HG03135 (cell line): Measurements from ENCODE around the gene SANBR.
"Not testable (repeated sequence)": the region's sequence is repeated elsewhere in the genome, so short reads cannot be mapped to it uniquely, and the experiment has no call there.

Experiments used
- ATAC-seq: cut with Tn5 transposase; IDR thresholded peaks from one replicate; pipeline ENCODE4 v1.9.1; 2021; ENCODE audit warnings: mild to moderate bottlenecking, moderate library complexity; ENCODE audit not compliant: unreplicated experiment

Gene SANBR

DNA sequence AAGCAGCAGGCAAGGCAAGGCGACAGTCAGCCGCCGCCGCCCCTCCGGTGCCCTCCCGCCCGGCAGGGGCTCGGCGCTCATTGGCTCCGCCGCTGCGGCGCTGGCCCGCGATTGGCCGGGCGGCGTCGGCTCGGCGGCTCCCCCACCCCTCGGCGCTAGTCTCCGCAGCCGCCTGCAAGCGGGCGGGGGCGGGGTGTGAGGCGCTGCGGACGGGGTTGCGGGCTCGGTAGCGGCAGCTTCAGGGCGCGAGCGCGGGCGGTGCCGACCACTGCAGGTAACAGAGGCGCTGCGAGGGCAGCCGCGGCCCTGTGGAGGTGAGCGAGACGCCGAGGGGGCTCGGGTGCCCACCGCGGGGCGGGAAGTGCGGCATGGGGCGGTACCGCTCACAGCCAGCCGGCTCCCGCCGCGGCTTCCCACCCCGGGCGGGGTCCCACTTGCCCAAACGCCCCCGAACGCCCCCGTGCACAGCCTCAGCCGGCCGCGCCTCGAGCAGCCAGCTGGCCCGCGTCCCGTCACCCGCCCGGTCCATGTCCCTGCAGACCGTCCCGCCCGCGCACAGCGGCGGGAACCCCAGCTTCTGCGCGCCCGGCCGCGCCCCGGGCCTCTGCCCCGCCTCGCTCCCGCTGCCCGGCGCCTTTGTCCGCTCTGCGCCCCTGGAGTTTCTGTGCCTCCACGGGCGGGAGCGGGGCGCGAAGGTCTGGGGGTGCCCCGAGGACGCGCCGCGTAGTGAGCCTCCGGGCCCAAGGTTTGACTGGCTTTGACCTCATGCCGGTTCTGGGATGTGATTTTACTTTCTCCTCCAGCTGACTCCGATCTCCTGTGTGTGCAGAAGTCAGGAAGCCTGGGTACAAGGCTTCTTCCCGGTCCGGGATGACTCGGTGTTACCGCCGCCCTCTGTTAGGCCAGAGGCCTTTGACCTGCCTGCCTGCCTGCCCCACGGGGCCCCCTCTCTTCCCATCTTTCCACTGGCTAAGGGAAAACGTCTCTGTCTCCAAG is at the start of gene SANBR:
Gene SANBR (plus strand): TSS at position 158 of the 996 bp plus-strand sequence. CDS start 4,480 bp downstream, outside the sequence.
- ATAC-seq = peak; percentile 96

GRCh38 chr2:61015976-61016375 is 49.7 kb upstream of the SANBR start:
- no peak for ATAC-seq

DNA sequence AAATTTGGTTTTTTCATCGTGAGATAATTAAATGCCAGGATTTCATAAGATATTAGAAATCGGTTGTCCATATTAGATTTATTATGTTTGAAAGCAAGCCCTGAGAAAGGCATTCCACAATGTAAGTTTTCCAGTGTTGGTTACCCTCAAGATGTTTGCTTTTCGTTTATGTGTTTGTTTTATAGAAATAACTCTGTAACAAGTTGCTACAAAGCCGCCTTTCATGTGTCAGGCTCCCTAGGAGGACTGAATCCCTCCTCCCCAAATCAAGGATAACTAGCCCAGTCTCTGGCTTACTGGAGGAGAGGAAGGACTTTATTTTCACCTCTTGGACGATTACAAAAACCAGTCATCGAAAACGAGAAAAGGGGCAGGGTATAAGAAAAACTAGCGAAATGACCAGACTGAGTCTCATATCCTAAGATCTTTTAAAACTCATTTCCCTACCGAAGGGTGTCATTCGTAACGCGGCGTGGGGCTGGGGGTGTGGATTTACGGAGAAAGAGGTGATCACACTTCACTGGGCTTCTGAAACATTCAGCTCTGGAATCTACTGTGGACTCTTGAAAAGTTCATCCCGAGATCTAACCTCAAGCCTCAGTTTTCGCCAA is 49.2 kb upstream of the SANBR start:
- ATAC-seq = peak; percentile 23

GRCh38 chr2:61017003-61017555 is 48.6 kb upstream of the SANBR start:
- ATAC-seq = peak; percentile 58

DNA sequence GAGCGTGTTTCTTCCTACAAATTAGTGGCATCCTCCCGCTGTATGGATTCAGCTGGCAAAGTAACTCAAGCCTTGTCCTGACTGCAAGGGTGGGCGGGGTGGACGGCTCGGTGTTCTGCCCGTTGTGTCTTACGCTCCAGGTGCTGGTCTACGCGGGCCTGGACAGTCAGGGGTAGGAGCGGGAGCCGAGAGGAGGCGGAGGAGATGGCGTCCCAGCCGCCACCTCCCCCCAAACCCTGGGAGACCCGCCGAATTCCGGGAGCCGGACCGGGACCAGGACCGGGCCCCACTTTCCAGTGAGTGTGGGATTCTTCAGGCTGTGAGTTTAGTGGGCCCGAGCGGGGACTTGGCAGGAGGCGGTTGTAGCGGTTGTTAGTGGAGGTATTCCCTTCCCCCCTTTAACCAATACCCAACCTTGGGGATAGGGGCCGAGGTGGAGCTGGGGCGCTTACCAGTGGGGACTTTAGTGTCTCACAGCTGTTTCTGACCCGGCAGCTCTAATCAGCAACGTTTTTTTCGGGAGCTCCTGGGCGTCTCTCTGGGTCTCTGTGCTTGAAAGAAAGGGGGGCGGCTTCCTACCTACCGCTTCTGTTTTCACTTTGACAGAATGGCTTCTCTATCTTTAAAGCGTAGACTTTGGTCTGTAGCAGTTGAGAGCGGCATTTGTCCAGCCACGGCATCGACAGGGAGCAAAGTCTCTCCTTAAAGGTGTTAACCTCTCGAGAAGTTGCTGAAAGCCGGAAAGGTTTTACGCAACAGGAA is 47.9 kb upstream of the SANBR start, which contains the start of the genes PEX13 and PUS10:
Gene PEX13 (plus strand): TSS at position 165 of the 762 bp plus-strand sequence. CDS start 40 bp downstream, at position 205.
Gene PUS10 (minus strand): TSS at position 700 of the 762 bp plus-strand sequence. CDS start 6,365 bp downstream, outside the sequence.
- peak; percentile 72 for ATAC-seq

DNA sequence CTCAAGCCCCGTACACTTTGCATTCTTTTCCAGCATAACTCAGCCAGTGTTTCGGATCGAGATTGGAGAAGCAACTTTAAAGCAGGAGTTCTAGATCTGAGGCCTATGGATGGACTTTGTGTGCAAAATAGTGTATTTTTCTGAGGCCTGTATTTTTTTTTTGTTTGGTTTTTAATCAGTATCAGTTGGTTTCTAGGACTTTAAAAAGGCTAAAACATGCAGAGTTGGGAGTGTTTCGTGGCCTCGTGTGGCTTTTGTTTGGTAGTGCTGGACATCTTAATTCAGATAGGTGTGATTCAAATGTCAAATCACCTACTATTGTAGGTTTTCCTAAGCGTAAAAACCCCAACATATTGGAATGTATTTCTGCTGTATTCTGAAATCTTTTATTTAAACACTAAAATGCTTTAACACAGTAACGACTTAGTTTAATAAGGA is 47.3 kb upstream of the SANBR start:
- no peak for ATAC-seq

- no peak for ATAC-seq
Observed at GRCh38 chr2:61018798-61019197, 46.9 kb upstream of the SANBR start.

GRCh38 chr2:61021228-61021660 is 44.4 kb upstream of the SANBR start:
- ATAC-seq = no peak

DNA sequence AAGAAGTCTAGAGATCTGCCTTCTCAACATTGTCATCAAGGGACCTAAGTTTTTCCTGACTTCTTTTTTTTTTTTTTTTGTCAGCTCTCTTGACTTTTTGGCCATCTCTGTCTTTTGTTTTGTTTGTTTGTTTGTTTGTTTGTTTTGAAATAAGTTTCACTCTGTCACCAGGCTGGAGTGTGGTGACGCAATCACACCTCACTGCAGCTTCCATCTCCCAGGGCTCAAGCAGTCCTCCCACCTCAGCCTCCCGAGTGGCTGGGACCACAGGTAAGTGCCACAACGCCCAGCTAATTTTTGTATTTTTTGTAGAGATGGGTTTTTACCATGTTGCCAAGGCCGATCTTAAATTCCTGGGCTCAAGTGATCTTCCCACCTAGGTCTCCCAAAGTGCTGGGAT is 42.0 kb upstream of the SANBR start:
- ATAC-seq = no peak

DNA sequence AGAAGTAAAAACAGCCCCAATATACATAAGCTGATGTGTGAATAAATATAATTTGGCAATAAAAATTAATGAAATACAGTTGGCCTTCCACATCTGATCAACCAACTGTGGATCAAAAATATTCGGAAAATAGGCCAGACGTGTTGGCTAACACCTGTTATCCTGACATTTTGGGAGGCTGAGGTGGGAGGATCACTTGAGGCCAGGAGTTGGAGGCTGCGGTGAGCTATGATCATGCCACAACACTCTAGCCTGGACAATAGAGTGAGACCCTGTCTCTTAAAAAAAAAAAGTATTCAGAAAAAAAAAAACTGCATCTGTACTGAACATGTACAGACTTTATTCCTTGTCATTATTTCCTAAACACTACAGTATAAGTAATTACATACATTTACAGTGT is 36.1 kb upstream of the SANBR start:
- no peak for ATAC-seq

DNA sequence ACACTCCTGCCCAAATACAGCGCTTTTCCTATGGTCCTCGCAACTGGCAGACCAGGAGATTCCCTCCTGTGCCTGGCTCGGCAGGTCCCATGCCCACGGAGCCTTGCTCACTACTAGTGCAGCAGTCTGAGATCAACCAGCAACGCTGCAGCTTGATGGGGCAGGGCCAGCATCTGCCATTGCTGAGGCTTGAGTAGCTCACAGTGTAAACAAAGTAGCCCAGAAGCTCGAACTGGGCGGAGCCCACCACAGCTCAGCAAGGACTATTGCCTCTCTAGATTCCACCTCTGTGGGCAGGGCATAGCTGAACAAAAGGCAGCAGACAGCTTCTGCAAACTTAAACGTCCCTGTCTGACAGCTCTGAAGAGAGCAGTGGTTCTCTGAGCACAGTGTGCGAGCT is 31.1 kb upstream of the SANBR start:
- ATAC-seq = not testable (repeated sequence)

DNA sequence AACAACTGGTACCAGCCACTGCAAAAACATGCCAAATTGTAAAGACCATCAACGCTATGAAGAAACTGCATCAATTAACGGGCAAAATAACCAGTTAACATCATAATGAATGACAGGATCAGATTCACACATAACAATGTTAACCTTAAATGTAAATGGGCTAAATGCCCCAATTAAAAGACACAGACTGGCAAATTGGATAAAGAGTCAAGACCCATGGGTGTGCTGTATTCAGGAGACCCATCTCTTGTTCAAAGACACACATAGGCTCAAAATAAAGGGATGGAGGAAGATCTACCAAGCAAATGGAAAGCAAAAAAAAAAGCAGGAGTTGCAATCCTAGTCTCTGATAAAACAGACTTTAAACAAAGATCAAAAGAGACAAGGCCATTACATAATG is 29.0 kb upstream of the SANBR start:
- not testable (repeated sequence) for ATAC-seq

DNA sequence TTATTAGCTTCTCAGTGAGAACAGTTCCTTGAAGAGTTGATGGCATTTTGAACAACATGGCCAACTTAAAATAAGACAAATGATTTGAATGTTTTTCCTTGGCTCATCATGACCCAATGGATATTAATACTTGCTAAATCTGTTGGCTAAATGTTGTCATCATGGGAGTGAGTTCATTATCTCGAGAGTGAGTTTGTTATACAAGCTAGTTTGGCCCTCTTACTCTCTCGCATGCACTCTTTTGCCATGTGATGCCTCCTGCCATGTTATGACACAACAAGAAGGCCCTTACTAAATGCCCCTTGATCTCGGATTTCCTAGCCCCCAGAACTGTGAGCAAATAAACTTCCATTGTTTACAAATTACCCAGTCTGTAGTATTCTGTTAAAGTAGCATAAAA is 22.9 kb upstream of the SANBR start:
- no peak for ATAC-seq

GRCh38 chr2:61044636-61045035 is 21.0 kb upstream of the SANBR start:
- no peak for ATAC-seq

- no peak for ATAC-seq
Observed at GRCh38 chr2:61045226-61045625, 20.4 kb upstream of the SANBR start.

DNA sequence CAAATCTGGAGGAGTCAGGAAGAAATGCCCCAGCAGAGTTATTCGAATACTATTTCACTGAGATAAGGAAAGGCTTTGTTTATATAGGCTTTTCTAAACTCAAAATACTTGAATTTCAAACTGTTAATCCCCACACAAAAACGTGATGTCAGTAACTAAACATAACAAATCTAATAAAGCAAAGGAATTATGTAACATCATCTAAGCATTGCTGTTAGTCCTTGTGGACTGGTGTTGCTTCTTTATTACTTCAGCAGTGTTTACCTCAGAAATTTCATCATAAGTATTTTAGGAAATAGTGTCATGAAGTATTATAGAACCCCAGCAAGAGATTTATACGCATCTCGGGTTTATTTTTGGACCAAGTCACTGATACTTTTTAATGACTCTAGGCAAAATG is 19.7 kb upstream of the SANBR start:
- ATAC-seq = no peak

DNA sequence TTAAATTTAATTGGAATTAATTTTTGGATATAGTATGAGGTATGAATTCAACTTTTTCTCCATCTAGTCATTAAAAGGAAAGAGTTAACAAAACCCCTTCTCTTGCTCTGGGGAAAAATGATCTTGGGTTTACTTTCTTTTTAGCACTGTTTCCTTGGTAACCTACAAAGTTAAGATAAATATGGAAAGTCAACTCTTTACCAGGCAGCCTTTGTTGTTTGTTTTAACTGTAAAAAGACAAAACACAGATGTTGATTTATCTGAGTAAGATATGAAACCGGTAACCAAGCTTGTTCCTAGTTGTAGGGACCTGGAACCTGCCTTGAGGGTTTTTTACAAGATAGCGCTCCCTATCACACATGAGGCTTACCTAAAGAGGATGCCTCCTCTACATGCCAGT is 10.1 kb upstream of the SANBR start:
- ATAC-seq = no peak

DNA sequence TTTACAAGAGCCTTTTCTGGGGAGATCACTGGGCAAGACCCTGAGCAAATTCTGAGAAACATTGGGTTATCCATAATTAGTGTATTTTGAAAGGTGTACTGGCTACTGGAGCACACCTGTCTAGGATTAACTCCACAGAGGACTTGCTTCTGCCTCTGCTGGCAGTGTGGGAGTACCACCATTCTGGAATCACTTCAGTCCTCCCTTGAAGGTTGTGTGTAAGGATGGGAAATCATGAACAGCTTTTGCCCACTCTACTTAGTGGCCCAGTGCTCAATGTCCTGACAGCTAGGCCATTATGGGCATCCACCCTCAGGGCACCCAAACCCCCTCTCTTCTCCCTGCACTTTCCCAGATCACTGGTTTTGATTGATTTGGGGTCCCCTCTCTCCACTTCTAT is 8.1 kb upstream of the SANBR start:
- ATAC-seq = no peak

DNA sequence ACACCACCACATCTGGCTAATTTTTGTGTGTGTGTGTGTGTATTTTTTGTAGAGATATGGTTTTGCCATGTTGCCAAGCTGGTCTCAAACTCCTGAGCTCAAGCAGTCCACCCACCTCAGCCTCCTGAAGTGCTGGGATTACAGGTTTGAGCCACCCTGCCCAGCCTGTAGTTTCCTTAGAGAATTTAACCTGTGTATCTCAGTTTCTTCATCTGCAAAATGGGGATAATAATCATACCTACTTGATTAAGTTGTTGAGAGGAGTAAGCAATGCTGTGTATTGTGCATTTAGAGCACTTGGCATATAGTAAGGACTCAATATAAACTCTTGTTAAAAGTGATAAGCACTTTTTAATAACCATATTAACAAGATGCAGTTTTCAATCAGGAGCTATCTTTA is 6.3 kb upstream of the SANBR start:
- no peak for ATAC-seq

DNA sequence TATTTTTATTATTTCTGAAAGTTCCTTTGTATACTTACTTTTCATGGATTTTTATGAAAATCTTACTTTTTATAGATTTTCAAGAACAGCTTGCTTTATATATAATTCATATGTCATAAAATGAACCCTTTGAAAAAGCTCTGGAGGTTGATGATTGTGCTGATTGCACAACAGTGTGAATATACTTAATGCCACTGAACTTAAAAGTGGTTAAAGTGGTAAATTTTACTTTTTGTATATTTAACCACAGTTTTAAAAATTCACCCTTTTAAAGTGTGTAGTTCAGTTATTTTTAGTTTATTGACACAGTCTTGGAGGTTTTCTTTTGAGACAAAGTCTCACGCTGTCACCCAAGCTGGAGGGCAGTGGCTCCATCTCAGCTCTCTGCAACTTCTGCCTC is 8.4 kb downstream of the SANBR start:
- no peak for ATAC-seq

- ATAC-seq = no peak
Observed at GRCh38 chr2:61085883-61086282, 20.2 kb downstream of the SANBR start.
